Hepatocyte (in vitro differentiated cells): ENCODE measurements around the gene VARS1.
"Not testable (repeated sequence)": the region's sequence is repeated elsewhere in the genome, so short reads cannot be mapped to it uniquely, and the experiment has no call there.

ENCODE experiments used
- EZH2 ChIP-seq: fragments of 200-600 bp; sonication (generic); IDR thresholded peaks from 2 replicates; pipeline ENCODE4 v1.6.1; 2016; ENCODE audit warnings: antibody characterized with exemption, mild to moderate bottlenecking, borderline replicate concordance
- EZH2phosphoT487 ChIP-seq: fragments of 200-600 bp; sonication (generic); IDR thresholded peaks from one replicate; pipeline ENCODE4 v1.6.1; 2018; ENCODE audit warnings: antibody characterized with exemption, mild to moderate bottlenecking, low read depth, moderate library complexity; ENCODE audit not compliant: unreplicated experiment, severe bottlenecking
- TF ChIP-seq, protein P1 (sequence below): fragments of 200-600 bp; sonication (generic); IDR thresholded peaks from 2 replicates; pipeline ENCODE4 v1.5.1; 2016; ENCODE audit warnings: antibody characterized with exemption, mild to moderate bottlenecking; ENCODE audit not compliant: poor library complexity

DNA sequence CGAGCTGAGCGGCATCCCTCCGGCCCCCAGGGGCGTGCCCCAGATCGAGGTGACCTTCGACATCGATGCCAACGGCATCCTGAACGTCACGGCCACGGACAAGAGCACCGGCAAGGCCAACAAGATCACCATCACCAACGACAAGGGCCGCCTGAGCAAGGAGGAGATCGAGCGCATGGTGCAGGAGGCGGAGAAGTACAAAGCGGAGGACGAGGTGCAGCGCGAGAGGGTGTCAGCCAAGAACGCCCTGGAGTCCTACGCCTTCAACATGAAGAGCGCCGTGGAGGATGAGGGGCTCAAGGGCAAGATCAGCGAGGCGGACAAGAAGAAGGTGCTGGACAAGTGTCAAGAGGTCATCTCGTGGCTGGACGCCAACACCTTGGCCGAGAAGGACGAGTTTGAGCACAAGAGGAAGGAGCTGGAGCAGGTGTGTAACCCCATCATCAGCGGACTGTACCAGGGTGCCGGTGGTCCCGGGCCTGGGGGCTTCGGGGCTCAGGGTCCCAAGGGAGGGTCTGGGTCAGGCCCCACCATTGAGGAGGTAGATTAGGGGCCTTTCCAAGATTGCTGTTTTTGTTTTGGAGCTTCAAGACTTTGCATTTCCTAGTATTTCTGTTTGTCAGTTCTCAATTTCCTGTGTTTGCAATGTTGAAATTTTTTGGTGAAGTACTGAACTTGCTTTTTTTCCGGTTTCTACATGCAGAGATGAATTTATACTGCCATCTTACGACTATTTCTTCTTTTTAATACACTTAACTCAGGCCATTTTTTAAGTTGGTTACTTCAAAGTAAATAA lies 21.8 kb upstream of the VARS1 start:
- TF ChIP-seq EZH2, EZH2phosphoT487: not testable (repeated sequence)
- TF ChIP-seq, protein P1, sequence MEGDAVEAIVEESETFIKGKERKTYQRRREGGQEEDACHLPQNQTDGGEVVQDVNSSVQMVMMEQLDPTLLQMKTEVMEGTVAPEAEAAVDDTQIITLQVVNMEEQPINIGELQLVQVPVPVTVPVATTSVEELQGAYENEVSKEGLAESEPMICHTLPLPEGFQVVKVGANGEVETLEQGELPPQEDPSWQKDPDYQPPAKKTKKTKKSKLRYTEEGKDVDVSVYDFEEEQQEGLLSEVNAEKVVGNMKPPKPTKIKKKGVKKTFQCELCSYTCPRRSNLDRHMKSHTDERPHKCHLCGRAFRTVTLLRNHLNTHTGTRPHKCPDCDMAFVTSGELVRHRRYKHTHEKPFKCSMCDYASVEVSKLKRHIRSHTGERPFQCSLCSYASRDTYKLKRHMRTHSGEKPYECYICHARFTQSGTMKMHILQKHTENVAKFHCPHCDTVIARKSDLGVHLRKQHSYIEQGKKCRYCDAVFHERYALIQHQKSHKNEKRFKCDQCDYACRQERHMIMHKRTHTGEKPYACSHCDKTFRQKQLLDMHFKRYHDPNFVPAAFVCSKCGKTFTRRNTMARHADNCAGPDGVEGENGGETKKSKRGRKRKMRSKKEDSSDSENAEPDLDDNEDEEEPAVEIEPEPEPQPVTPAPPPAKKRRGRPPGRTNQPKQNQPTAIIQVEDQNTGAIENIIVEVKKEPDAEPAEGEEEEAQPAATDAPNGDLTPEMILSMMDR = not testable (repeated sequence)
